Kidney (tissue), 14 donors: ENCODE data around the gene NSFL1C. TPM values are rescaled to one million over a fixed set of nuclear protein-coding genes. Genes with fewer than 3 reads are reported as not detected.

ENCODE experiments used
- DNase-seq, 5 donors: peaks; one replicate each; pipeline ENCODE4 v3.0.0-alpha.2; 2013 to 2020
- FAIRE-seq: peaks from 2 replicates; lab custom pipeline; 2012; peaks lifted over from hg19 to GRCh38; lab: Jason Lieb, UNC
- H3K27ac ChIP-seq, 2 donors: one replicate each; pipeline ENCODE4 v1.7.0; 2013; ENCODE audit warnings: low read depth in 2 of 2, low read length in 2 of 2, inconsistent platforms in 1 of 2
- H3K27me3 ChIP-seq: one replicate; pipeline ENCODE4 v1.7.1; 2013; ENCODE audit warnings: low read length, inconsistent platforms; ENCODE audit not compliant: control insufficient read depth, insufficient read depth
- H3K36me3 ChIP-seq, 3 donors: one replicate each; pipeline versions ENCODE4 v1.7.0 to v1.7.1; 2013; ENCODE audit warnings: low read length in 3 of 3, control low read depth in 1 of 3, inconsistent platforms in 1 of 3; ENCODE audit not compliant: insufficient read depth in 3 of 3, control insufficient read depth in 2 of 3
- H3K4me1 ChIP-seq, 3 donors: one replicate each; pipeline versions ENCODE4 v1.7.0 to v1.7.1; 2013; ENCODE audit warnings: low read length in 3 of 3, inconsistent platforms in 1 of 3, low read depth in 1 of 3; ENCODE audit not compliant: control insufficient read depth in 2 of 3, insufficient read depth in 2 of 3
- H3K4me3 ChIP-seq, 3 donors: one replicate each; pipeline versions ENCODE4 v1.7.0 to v1.8.1; 2013; ENCODE audit warnings: low read length in 3 of 3, control low read depth in 1 of 3, inconsistent platforms in 1 of 3
- H3K9ac ChIP-seq, 3 donors: one replicate each; pipeline versions ENCODE4 v1.7.0 to v1.7.1; 2013; ENCODE audit warnings: low read length in 3 of 3, control low read depth in 1 of 3, inconsistent platforms in 1 of 3
- H3K9me3 ChIP-seq, 3 donors: one replicate each; pipeline versions ENCODE4 v1.7.0 to v1.7.1; 2013; ENCODE audit warnings: low read length in 3 of 3, control low read depth in 1 of 3, inconsistent platforms in 1 of 3; ENCODE audit not compliant: control insufficient read depth in 2 of 3, insufficient read depth in 1 of 3
- intact Hi-C: fragments of 100-400 bp; cut with DNase I; formaldehyde crosslinking; loops from one replicate; pipeline ENCODE4 v1.11.1; 2022
- polyA plus RNA-seq: library from polyadenylated mRNA; stranded (reverse); fragments of 350-450 nt; fragmentation: Illumina TruSeq; extraction: RNeasy Lipid Tissue Mini Kit (QIAGEN cat#74804); gene quantifications from one replicate; pipeline ENCODE4 v1.2.3, GENCODE V29; 2014; ENCODE audit warnings: low read depth, low replicate concordance; ENCODE audit not compliant: insufficient read depth
- total RNA-seq: library from RNA; stranded (reverse); fragmentation: NEBNext Ultra II Directional; extraction: Animal tissue kit (Norgen Biotek cat#: 25700); gene quantifications from one replicate; pipeline ENCODE4 v1.2.1, GENCODE V29; 2021
- TF ChIP-seq, protein P1 (sequence below): IDR thresholded peaks from 3 replicates; pipeline ENCODE4 v1.5.1; 2012; ENCODE audit warnings: mild to moderate bottlenecking, moderate library complexity, borderline replicate concordance; ENCODE audit not compliant: insufficient read depth; ENCODE audit errors: extremely low read depth
- donor health status: control.
- donor health status: control.
- donor health status: control.
- donor health status: control.
- donor health status: control.
- donor health status: DM: yes; HTN: yes; CAD: no.
- donor health status: Normal renal cell carcinoma (clear cell type).

NSFL1C gene
- total and polyA plus RNA-seq, 2 donors from 2014 or later = 76.1 to 78.2 TPM

DNA sequence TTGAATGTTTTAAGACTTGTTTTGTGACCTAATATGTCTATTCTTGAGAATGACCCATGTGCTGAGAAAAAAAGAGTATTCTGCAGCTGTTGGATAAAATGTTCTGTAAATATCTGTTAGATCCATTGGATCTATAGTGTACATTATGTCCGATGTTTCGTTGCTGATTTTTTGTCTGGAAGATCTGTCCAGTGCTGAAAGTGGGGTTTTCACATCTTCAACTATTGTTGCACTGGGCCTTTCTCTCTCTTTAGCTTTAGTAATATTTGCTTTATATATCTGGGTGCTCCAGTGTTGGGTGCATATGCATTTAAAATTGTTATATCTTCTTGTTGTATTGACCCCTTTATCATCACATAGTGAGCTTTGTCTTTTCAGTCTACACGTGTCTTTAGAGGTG lies 30.3 kb upstream of the NSFL1C start:
- no peak for FAIRE-seq
- no peak overlapping the region for H3K9ac ChIP-seq
- H3K9me3 ChIP-seq = no peaks in the 10 kb centered on the region
- DNase-seq = no peak
- no peaks in the 10 kb centered on the region for H3K27me3 ChIP-seq
- intact Hi-C loops = no loop called here
- H3K27ac ChIP-seq = no peak overlapping the region
- TF ChIP-seq, protein P1, sequence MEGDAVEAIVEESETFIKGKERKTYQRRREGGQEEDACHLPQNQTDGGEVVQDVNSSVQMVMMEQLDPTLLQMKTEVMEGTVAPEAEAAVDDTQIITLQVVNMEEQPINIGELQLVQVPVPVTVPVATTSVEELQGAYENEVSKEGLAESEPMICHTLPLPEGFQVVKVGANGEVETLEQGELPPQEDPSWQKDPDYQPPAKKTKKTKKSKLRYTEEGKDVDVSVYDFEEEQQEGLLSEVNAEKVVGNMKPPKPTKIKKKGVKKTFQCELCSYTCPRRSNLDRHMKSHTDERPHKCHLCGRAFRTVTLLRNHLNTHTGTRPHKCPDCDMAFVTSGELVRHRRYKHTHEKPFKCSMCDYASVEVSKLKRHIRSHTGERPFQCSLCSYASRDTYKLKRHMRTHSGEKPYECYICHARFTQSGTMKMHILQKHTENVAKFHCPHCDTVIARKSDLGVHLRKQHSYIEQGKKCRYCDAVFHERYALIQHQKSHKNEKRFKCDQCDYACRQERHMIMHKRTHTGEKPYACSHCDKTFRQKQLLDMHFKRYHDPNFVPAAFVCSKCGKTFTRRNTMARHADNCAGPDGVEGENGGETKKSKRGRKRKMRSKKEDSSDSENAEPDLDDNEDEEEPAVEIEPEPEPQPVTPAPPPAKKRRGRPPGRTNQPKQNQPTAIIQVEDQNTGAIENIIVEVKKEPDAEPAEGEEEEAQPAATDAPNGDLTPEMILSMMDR = no peak
- no peak overlapping the region for H3K4me3 ChIP-seq
- H3K4me1 ChIP-seq = no peaks in the 10 kb centered on the region
- H3K36me3 ChIP-seq = no peaks in the 10 kb centered on the region

DNA sequence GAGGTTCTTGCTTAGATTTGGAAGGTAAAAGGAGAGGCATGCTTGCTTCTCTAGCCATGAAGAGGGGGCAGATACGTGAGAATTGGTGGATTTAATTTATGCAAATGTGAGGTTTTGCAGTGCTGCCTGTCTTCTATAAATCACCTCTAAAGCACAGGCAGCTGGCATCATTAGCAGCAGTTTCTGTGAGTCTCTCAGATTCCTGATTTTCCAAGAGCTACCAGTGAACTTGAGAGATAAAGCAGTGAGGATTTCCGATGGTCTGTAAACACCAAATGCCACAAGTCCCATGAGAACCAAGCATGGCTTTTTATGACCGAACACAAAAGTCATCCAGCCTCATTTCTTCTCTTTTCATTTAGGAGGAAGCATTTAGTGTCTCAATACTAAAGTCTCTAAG lies 27.8 kb upstream of the NSFL1C start:
- DNase-seq = no peak
- Histone ChIP-seq H3K36me3 (no peaks in the 10 kb centered on the region), H3K4me3 (no peak overlapping the region), H3K27ac (no peak overlapping the region), H3K27me3 (no peaks in the 10 kb centered on the region), H3K9ac (no peak overlapping the region), H3K4me1 (no peaks in the 10 kb centered on the region), H3K9me3 (no peaks in the 10 kb centered on the region)
- TF ChIP-seq, protein P1 = no peak
- intact Hi-C loops = no loop called here
- no peak for FAIRE-seq

DNA sequence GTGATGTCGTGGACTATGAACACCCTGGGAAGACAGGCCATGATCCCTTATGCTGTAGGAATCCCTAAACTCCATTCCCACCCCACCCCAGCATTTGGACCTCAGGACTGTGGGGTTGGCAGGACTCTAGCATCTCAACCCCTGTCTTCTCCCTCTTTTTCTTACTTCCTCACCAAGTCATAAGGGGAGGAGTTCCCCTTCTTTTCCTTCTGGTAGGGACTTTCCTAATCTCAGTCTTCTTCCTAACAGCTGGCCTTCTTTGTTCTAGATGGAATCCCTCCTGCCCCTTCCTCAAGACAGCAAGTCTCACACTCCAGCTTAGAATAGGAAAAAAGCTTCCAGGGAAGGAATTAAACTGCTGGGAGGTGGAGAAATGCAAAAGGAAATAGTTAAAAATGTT lies 26.9 kb upstream of the NSFL1C start:
- no peak for FAIRE-seq
- no peak for DNase-seq

More for the DNA sequence above, 26.9 kb upstream of the NSFL1C start:
- Histone ChIP-seq H3K4me3 (no peak overlapping the region), H3K27me3 (no peaks in the 10 kb centered on the region), H3K9me3 (no peaks in the 10 kb centered on the region), H3K27ac (no peak overlapping the region), H3K36me3 (no peaks in the 10 kb centered on the region), H3K9ac (no peak overlapping the region), H3K4me1 (no peaks in the 10 kb centered on the region)
- intact Hi-C loops = no loop called here
- TF ChIP-seq, protein P1 = no peak
